SH-SY5Y (cell line): Measurements from ENCODE around the gene GABPB2.

Experiments
- GATA2 ChIP-seq: IDR thresholded peaks from 2 replicates; pipeline ENCODE4 v1.6.1; 2011; ENCODE audit warnings: mild to moderate bottlenecking, low read depth, low read length
- GATA3 ChIP-seq: IDR thresholded peaks from 2 replicates; pipeline ENCODE4 v1.6.1; 2011; ENCODE audit warnings: low read depth, mild to moderate bottlenecking, low read length, moderate library complexity

- TF ChIP-seq GATA3 (no peak), GATA2 (peak; percentile 72)
These were observed 7.7 kb upstream of the GABPB2 start for GRCh38 chr1:151062741-151063371.
